T47D (cell line): Measurements from ENCODE around the gene HMOX2.
A peak's percentile ranks its signal among the peaks of the same experiment; 100 is the strongest.

Experiments used
- DNase-seq, 2 experiments: peaks; one replicate each; pipeline versions ENCODE4 v3.0.0 to v3.0.0-alpha.2; 2011 to 2012; ENCODE audit warnings: low read depth in 1 of 2, low spot score in 1 of 2
- JUND ChIP-seq: IDR thresholded peaks from 2 replicates; pipeline ENCODE4 v1.6.1; 2012; ENCODE audit warnings: low read depth
- in situ Hi-C: cut with HindIII; loops from 2 replicates; pipeline ENCODE4 v1.10.0; 2016; ENCODE audit warnings: low sequenced_read_pairs, low pct_unique_long_range_greater_than_20kb

Gene HMOX2

GRCh38 chr16:4525634-4526277, 49.6 kb downstream of the HMOX2 start:
- no peak for DNase-seq
- TF ChIP-seq JUND: no peak
- in situ Hi-C loops: no loop called here

GRCh38 chr16:4529085-4530060, 53.2 kb downstream of the HMOX2 start:
- no peak for TF ChIP-seq JUND
- no peak for DNase-seq
- in situ Hi-C loops: no loop called here

GRCh38 chr16:4531811-4532210, 55.6 kb downstream of the HMOX2 start:
- in situ Hi-C loops: no loop called here
- no peak for DNase-seq
- no peak for TF ChIP-seq JUND

GRCh38 chr16:4532238-4532637, 56.0 kb downstream of the HMOX2 start:
- DNase-seq: no peak
- in situ Hi-C loops: no loop called here
- no peak for TF ChIP-seq JUND

- no peak for DNase-seq
- in situ Hi-C loops: no loop called here
Measured at GRCh38 chr16:4533490-4533889, 57.3 kb downstream of the HMOX2 start.

GRCh38 chr16:4534151-4534790, 58.1 kb downstream of the HMOX2 start:
- in situ Hi-C loops: no loop called here

More at GRCh38 chr16:4533490-4533889, 57.3 kb downstream of the HMOX2 start:
- no peak for TF ChIP-seq JUND

GRCh38 chr16:4535627-4536108, 59.5 kb downstream of the HMOX2 start:
- no peak for TF ChIP-seq JUND
- DNase-seq: no peak
- in situ Hi-C loops: no loop called here

More at GRCh38 chr16:4534151-4534790, 58.1 kb downstream of the HMOX2 start:
- no peak for DNase-seq
- no peak for TF ChIP-seq JUND

GRCh38 chr16:4536391-4537106, 60.4 kb downstream of the HMOX2 start:
- no peak for TF ChIP-seq JUND
- no peak for DNase-seq
- in situ Hi-C loops: no loop called here

- TF ChIP-seq JUND: no peak
- no peak for DNase-seq
- in situ Hi-C loops: no loop called here
Measured at GRCh38 chr16:4537376-4538343, 61.5 kb downstream of the HMOX2 start.

- no peak for TF ChIP-seq JUND
Measured at GRCh38 chr16:4538350-4539235, 62.4 kb downstream of the HMOX2 start, which contains the start of gene CDIP1. TSS of gene CDIP1 (minus strand) at chr16:4538773. CDS start at chr16:4514130, 24,643 bp downstream.

More at GRCh38 chr16:4538350-4539235, 62.4 kb downstream of the HMOX2 start, which contains the start of gene CDIP1:
- in situ Hi-C loops: no loop called here
- peak; percentile 73 to 97 for DNase-seq
